Measurements from ENCODE around the gene RNLS.

RNLS gene

DNA sequence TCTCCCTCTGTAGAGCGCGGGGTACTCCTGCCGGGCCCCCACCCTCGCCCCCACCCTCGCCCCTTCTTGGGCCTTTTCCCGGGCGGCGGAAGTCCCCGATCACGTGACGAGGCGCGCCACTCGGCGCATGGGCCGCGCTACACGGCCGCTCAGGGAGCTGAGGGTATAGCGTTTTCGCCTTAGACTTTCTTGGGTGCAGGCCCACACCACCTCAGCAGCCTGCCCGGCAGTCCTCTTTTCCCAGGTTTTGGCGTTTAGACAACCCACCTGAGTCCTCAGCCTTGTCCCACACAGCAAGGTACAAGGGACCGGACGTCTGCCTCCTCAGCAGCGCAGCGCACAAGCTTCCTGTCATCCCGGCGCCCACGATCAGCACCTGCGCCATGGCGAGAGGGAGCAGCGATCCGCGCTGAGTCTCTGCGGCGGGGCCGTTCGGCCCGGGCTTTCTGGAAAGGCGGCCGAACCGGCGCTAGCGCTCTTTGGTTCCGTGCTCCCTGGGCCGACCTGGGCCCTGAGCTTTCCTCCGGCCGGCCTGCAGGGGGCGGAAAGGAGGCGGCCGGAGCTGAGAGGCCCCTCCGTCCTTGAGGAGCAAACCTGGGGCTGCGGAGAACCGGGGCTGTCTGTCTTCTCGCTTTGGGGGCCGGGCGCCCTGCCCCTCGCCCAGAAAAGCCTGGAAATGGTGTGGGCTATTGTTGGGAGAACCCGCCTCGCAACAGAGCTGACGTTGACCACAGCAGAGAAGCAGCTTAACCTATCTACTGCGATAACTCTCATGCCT, at the start of gene RNLS:
RNLS (minus strand) TSS at position 513 of the 778 bp plus-strand sequence.
- Mint-ChIP-seq H3K4me3 (peak within 1 kb of the TSS; percentile 87), H3K27ac (peak within 1 kb of the TSS; percentile 85), H3K4me1 (ENCODE audit: low read depth) (peaks cover 8% of the 10 kb centered on the region), H3K36me3 (ENCODE audit: low read depth) (no peaks in the 10 kb centered on the region), H3K27me3 (ENCODE audit: low read depth) (peaks cover 18% of the 10 kb centered on the region), H3K9me3 (peaks cover 3% of the 10 kb centered on the region)
- DNase-seq (ENCODE audit: low spot score) = peak; percentile 55

DNA sequence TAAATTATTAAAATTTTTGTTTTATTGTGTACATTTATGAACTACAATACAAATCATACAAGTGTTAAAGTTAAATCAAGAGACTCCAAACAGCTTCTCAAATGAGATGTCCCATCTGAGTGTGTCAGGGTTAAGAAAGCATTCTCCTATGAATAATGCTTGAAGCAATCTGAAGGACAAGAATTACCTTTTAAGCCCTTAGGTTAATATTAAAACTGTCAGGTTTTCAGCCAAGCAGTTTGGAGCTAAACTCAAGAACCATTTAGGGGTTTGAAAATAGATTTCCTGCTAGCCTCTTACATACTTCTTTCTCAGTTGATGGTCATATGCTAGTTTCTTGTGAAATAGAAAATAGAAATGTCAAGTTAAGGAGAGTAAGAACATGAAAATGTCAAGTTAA, 41.7 kb upstream of the RNLS start:
- Mint-ChIP-seq H3K27me3 (ENCODE audit: low read depth) (peaks cover 10% of the 10 kb centered on the region), H3K9me3 (no peaks in the 10 kb centered on the region), H3K27ac (no peak overlapping the region), H3K4me3 (no peak overlapping the region), H3K36me3 (ENCODE audit: low read depth) (no peaks in the 10 kb centered on the region), H3K4me1 (ENCODE audit: low read depth) (no peaks in the 10 kb centered on the region)
- no peak for DNase-seq (ENCODE audit: low spot score)

DNA sequence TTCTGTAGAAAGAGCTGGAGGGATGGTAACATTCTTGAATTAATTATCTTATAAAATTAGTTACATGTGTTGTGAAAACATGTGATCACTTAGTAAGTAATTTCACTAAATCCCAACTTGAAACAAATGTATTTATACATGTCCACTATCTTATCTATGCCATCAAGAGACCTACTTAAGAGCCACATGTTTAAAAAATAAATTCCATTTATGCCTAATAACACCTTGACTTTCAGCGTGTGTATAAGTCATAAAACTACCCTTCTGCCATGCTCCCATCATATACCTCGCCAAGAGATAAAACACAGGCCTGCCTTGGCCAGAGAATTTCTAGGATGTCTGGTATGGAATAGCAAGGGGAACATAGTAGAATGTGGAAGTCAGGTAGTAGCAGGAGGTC, 40.7 kb upstream of the RNLS start:
- no peak overlapping the region for H3K4me3 Mint-ChIP-seq
- H3K27ac Mint-ChIP-seq = no peak overlapping the region
- H3K36me3 Mint-ChIP-seq (ENCODE audit: low read depth) = no peaks in the 10 kb centered on the region
- no peaks in the 10 kb centered on the region for H3K4me1 Mint-ChIP-seq (ENCODE audit: low read depth)
- DNase-seq (ENCODE audit: low spot score) = no peak
- peaks cover 10% of the 10 kb centered on the region for H3K27me3 Mint-ChIP-seq (ENCODE audit: low read depth)
- H3K9me3 Mint-ChIP-seq = no peaks in the 10 kb centered on the region

DNA sequence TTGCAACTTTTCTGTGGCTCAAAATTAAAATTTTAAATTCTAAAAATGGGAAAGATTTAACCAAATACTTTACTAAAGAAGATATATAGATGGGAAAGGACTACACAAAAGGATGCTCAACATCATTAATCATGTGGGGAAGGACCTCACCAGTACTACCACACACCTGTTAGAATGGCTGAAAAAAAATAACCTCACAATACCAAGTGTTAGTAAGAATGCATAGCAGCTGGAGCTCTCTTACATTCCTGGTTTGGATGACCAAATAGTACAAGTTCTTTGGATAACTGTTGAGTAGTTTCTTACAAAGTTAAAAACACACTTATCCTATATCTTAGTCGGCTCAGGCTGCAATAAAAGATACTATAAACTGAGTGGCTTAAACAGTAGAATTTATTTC, 37.3 kb upstream of the RNLS start:
- Mint-ChIP-seq H3K9me3 (no peaks in the 10 kb centered on the region), H3K4me1 (ENCODE audit: low read depth) (no peaks in the 10 kb centered on the region), H3K27me3 (ENCODE audit: low read depth) (peaks cover 8% of the 10 kb centered on the region), H3K4me3 (no peak overlapping the region), H3K36me3 (ENCODE audit: low read depth) (no peaks in the 10 kb centered on the region), H3K27ac (no peak overlapping the region)
- DNase-seq (ENCODE audit: low spot score) = no peak

DNA sequence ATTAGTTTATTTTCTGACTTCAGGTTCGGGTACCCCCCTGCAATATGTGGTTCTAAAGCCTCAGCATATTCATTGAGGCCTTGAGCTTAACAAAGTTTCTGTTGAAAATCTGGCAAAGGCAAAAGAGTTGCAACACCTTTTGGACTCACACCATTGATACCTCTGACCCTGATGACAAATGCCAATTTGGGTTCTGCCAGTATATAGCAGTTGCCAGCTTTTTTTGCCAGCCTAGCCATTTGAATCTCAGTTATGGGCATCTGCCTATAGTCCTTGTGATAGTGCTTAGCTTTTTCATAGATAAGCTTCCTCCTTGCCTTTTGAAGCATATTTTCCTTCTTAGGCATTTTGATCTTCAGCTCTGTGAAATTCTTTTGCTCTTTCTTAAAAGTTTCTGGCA, 35.4 kb upstream of the RNLS start:
- H3K4me3 Mint-ChIP-seq = no peak overlapping the region
- no peaks in the 10 kb centered on the region for H3K9me3 Mint-ChIP-seq
- DNase-seq (ENCODE audit: low spot score) = no peak
- no peaks in the 10 kb centered on the region for H3K36me3 Mint-ChIP-seq (ENCODE audit: low read depth)
- no peak overlapping the region for H3K27ac Mint-ChIP-seq
- peaks cover 5% of the 10 kb centered on the region for H3K27me3 Mint-ChIP-seq (ENCODE audit: low read depth)
- no peaks in the 10 kb centered on the region for H3K4me1 Mint-ChIP-seq (ENCODE audit: low read depth)

DNA sequence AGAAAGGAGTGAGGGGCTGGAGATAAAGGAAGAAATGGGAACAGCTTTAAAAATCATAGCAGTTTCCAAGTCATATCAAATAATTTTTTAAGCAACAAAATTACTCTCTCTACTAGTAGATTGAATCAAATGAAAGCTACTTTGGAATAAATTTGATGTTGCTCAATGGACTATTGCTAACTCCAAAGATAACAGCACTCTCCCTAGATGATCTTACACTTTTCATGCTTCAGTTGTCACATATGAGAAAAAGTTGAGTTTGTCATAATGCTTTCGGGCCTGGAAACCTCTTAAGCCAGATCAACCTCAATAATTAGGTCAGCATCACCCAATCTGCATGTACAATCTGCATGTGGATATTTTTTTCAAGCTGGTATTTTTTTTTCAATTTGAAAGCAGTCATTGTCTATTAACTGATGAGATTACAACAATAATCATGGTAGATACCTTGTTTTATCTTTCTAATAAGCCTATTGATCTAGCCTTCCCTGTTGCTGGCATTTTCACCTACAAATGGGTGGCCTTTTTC, 34.7 kb upstream of the RNLS start:
- Mint-ChIP-seq H3K36me3 (ENCODE audit: low read depth) (no peaks in the 10 kb centered on the region), H3K4me1 (ENCODE audit: low read depth) (no peaks in the 10 kb centered on the region)

DNA sequence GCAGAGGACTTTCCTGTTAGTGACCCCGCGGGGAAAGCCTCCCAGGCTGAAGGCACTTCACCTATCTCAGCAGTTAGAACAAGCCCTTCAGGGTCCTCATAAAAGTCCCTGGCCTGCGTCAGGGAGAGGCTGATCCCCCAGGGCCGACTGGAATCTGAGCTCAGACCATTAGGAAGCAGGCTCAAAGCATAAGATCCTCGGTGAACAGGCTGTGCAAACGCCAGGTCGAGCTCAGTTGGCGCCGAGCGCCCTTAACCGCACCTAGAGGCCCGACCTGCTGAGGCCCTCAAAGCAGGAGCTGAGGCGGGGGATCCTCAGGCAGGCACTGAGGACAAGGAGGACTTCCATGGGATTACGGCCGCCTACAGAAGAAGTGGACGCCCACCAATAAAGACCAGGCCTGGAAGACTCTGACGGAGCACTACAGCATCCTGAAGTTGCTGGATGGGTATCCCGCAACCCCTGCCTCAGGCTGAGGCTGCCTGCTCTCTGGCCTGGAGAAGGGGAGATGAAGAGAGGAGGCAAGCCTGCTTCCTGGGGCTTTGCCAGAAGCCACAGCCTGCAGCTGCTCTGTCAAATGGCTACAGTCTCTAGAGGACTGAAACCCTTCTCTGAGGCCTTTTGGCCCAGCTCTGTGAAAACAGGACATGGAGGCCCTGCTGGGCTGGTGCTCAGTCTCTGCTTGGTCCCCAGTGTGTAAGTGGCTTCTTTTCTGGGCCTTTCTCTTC, 33.3 kb upstream of the RNLS start:
- DNase-seq (ENCODE audit: low spot score) = no peak
- Mint-ChIP-seq H3K4me1 (ENCODE audit: low read depth) (no peaks in the 10 kb centered on the region), H3K36me3 (ENCODE audit: low read depth) (no peaks in the 10 kb centered on the region), H3K27me3 (ENCODE audit: low read depth) (peaks cover 8% of the 10 kb centered on the region), H3K27ac (no peak overlapping the region), H3K4me3 (no peak overlapping the region), H3K9me3 (no peaks in the 10 kb centered on the region)

More for the DNA sequence above, 34.7 kb upstream of the RNLS start:
- Mint-ChIP-seq H3K27ac (no peak overlapping the region), H3K4me3 (no peak overlapping the region), H3K27me3 (ENCODE audit: low read depth) (peaks cover 5% of the 10 kb centered on the region), H3K9me3 (no peaks in the 10 kb centered on the region)
- DNase-seq (ENCODE audit: low spot score) = no peak

DNA sequence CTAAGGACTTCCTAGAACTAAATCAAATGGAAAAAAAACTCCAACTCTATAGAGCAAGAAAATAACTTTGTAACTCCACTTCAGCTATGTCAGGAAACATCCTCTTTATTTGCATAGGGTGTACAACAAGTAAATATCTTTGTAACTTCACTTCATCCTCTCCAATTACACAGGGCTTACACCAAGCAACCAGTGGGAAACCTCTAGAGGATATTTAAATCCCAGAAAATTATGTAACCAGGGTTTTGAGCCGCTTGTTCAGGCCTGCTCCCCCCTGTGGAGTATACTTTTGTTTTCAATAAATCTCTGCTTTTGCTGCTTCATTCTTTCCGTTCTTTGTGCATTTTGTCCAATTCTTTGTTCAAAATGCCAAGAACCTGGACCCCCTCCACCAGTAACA, 25.7 kb upstream of the RNLS start:
- H3K4me1 Mint-ChIP-seq (ENCODE audit: low read depth) = no peaks in the 10 kb centered on the region
- no peaks in the 10 kb centered on the region for H3K36me3 Mint-ChIP-seq (ENCODE audit: low read depth)
- no peaks in the 10 kb centered on the region for H3K9me3 Mint-ChIP-seq
- no peak for DNase-seq (ENCODE audit: low spot score)
- peaks cover 11% of the 10 kb centered on the region for H3K27me3 Mint-ChIP-seq (ENCODE audit: low read depth)
- H3K27ac Mint-ChIP-seq = no peak overlapping the region
- H3K4me3 Mint-ChIP-seq = no peak overlapping the region

DNA sequence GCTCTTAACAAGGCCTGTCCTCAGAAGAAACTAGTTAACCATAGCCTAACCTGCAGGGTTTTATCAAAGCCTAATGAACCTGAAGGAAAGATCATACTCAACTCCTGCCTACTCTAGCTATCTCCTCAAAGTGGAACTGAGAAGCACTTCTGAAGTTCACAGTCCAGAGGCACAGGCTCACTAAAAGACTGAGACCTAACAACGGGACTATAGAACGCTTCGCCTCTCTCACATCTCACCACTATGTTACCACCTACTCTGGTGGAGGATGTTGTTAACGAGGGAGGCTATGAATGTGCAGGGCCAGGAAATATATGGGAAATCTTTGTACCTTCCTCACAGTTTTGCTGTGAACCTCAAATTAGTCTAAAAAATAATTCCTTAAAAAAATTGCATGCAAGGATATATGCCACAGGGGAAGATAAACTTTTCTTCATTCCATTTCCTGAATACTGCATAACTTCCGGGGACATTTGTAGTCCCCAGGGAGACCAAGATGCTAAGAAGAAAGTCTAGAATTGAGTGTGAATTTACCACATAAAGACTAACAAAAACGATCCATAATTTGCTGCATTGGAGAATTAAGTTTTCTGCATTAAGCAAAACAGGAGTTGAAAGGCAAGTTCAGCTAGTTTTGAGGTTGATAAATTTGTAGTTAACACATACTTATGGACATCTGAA, 25.1 kb upstream of the RNLS start:
- H3K9me3 Mint-ChIP-seq = no peaks in the 10 kb centered on the region
- H3K4me1 Mint-ChIP-seq (ENCODE audit: low read depth) = no peaks in the 10 kb centered on the region
- H3K4me3 Mint-ChIP-seq = no peak overlapping the region
- peaks cover 11% of the 10 kb centered on the region for H3K27me3 Mint-ChIP-seq (ENCODE audit: low read depth)
- DNase-seq (ENCODE audit: low spot score) = no peak
- H3K36me3 Mint-ChIP-seq (ENCODE audit: low read depth) = no peaks in the 10 kb centered on the region
- no peak overlapping the region for H3K27ac Mint-ChIP-seq

DNA sequence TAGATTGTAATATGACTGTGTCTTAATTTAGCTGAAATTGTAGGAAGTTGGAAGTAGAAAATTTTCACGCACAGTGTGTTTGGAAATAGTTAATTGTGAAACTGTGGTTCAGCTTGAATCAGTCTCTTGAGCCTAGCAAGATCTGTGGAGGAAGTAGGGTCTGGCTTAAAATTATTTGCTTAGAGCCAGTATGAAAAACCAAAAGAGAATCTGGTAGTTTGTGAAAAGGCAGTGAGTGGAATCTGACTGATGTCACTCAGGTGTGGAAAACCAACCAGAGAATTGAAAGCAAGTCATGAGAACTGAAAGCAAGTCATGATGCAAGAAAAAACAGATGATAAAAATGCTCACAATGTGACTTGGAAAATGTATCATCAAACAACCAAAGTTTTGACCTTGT, 14.9 kb upstream of the RNLS start:
- H3K27ac Mint-ChIP-seq = no peak overlapping the region

DNA sequence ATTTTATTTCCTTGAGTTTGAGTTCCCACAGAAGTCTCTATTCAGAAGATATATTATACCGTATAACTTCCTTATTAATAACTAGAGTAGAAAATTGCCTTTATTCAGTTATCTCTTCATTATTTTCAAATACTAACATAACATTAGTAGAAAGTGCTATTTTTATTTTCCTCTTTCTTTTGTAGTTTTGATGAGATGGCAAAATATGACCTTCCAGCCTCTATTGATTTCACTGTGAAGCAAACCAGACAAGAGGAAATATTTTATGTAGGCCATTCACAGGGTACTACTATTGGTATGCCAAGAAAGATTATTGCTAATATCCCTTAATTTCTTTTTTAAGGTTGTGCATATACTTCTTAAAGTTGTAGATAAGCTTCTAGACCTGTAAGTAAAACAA, 11.4 kb upstream of the RNLS start:
- no peak overlapping the region for H3K27ac Mint-ChIP-seq

More for the DNA sequence above, 14.9 kb upstream of the RNLS start:
- Mint-ChIP-seq H3K27me3 (ENCODE audit: low read depth) (peaks cover 9% of the 10 kb centered on the region), H3K36me3 (ENCODE audit: low read depth) (no peaks in the 10 kb centered on the region), H3K9me3 (no peaks in the 10 kb centered on the region), H3K4me3 (no peak overlapping the region), H3K4me1 (ENCODE audit: low read depth) (peaks cover 2% of the 10 kb centered on the region)
- DNase-seq (ENCODE audit: low spot score) = no peak

DNA sequence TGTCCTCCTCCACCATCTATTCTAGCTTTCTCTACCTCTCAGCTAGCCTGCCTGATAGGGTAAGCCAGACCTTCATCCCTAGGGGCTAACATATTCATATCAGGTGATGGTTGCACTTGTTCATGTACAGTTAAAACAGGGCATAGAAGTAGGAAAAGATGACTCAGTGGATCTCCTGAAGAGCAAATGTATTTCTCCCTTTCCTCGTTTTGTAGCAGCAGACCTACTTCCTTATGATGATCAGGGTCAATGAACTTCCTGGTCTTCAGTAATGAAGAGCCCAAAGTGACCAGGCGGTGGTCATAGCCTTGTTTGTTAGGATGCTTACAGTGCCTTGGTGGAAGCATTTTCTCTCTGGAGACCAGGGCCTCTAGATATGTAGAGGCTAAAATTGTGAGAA, 9.8 kb upstream of the RNLS start:
- Mint-ChIP-seq H3K27me3 (ENCODE audit: low read depth) (peaks cover 13% of the 10 kb centered on the region), H3K9me3 (no peaks in the 10 kb centered on the region), H3K4me1 (ENCODE audit: low read depth) (no peaks in the 10 kb centered on the region), H3K27ac (no peak overlapping the region), H3K4me3 (no peak overlapping the region), H3K36me3 (ENCODE audit: low read depth) (no peaks in the 10 kb centered on the region)
- DNase-seq (ENCODE audit: low spot score) = no peak

More for the DNA sequence above, 11.4 kb upstream of the RNLS start:
- Mint-ChIP-seq H3K27me3 (ENCODE audit: low read depth) (peaks cover 17% of the 10 kb centered on the region), H3K4me3 (no peak overlapping the region), H3K36me3 (ENCODE audit: low read depth) (no peaks in the 10 kb centered on the region), H3K4me1 (ENCODE audit: low read depth) (peaks cover 2% of the 10 kb centered on the region), H3K9me3 (no peaks in the 10 kb centered on the region)
- no peak for DNase-seq (ENCODE audit: low spot score)

DNA sequence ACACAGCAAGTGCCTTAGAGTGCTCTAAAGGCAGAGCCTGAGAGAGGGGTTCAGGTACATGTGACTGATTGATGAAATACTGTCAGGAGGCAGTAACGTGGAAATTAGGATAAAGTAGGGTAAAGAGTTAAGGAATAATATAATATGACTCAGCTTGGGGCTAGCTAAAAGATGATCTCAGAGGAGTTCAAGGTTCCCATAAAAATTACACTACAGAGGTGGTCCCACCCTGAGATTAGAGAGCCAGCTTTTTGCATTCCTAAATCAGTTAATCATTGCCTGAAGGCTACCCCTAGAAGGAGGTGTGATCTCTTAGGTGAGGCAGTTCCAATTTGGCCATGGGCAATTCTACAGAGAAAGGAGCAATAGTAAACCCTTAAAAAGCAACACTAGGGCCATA, 9.3 kb upstream of the RNLS start:
- peaks cover 13% of the 10 kb centered on the region for H3K27me3 Mint-ChIP-seq (ENCODE audit: low read depth)
- no peak overlapping the region for H3K27ac Mint-ChIP-seq
- no peak for DNase-seq (ENCODE audit: low spot score)
- no peaks in the 10 kb centered on the region for H3K4me1 Mint-ChIP-seq (ENCODE audit: low read depth)
- H3K4me3 Mint-ChIP-seq = no peak overlapping the region
- H3K36me3 Mint-ChIP-seq (ENCODE audit: low read depth) = no peaks in the 10 kb centered on the region
- no peaks in the 10 kb centered on the region for H3K9me3 Mint-ChIP-seq

DNA sequence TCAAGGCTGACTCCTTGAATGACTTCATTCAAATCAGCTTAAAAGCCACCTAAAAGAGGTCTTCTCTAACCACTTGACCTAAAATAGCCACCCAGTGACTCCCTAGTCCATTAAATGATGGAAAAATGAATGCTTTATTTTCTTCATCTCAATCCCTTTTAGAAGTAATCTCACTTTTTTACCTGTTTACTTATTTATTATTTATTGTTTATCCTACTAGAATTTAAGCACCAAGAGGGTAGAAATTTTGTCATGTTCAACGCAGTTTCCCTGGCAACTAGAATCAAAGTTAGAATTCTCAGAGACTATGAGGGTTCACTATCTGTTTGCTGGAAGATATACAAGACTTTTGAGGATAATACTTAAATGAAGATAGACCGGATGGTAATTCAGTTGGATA, 3.3 kb upstream of the RNLS start, which contains the start of gene LIPJ:
LIPJ (plus strand) TSS at position 301 of the 400 bp plus-strand sequence. CDS start 3,926 bp downstream, outside the sequence.
- Mint-ChIP-seq H3K27ac (no peak within 1 kb of the TSS), H3K4me3 (no peak within 1 kb of the TSS), H3K4me1 (ENCODE audit: low read depth) (peaks cover 8% of the 10 kb centered on the region)

More for the DNA sequence above, 3.3 kb upstream of the RNLS start, which contains the start of gene LIPJ:
- Mint-ChIP-seq H3K9me3 (peaks cover 3% of the 10 kb centered on the region), H3K27me3 (ENCODE audit: low read depth) (peaks cover 25% of the 10 kb centered on the region), H3K36me3 (ENCODE audit: low read depth) (no peaks in the 10 kb centered on the region)
- DNase-seq (ENCODE audit: low spot score) = no peak
